Upper lobe of right lung (tissue), 1 donor: ENCODE data around the gene TMPRSS13. TPM values are rescaled to one million over a fixed set of nuclear protein-coding genes. Genes with fewer than 3 reads are reported as not detected.
"Not testable (repeated sequence)": the region's sequence is repeated elsewhere in the genome, so short reads cannot be mapped to it uniquely, and the experiment has no call there.

Source experiments
- ATAC-seq: fragments of 200-7000 bp; cut with Tn5 transposase; one replicate; pipeline ENCODE4 v1.9.1; 2020; ENCODE audit warnings: mild to moderate bottlenecking, moderate library complexity
- DNase-seq: peaks from one replicate; pipeline ENCODE4 v3.0.0-alpha.2; 2020
- H3K27ac ChIP-seq: fragments of 200-600 bp; one replicate; pipeline ENCODE4 v1.8.0; 2022
- H3K27me3 ChIP-seq: fragments of 200-600 bp; one replicate; pipeline ENCODE4 v1.8.0; 2022; ENCODE audit warnings: mild to moderate bottlenecking
- H3K36me3 ChIP-seq: fragments of 200-600 bp; one replicate; pipeline ENCODE4 v1.8.0; 2022
- H3K4me1 ChIP-seq: fragments of 200-600 bp; one replicate; pipeline ENCODE4 v1.8.0; 2022
- H3K4me3 ChIP-seq: fragments of 200-600 bp; one replicate; pipeline ENCODE4 v1.8.0; 2022; ENCODE audit warnings: mild to moderate bottlenecking
- H3K9me3 ChIP-seq: fragments of 200-600 bp; one replicate; pipeline ENCODE4 v1.8.0; 2022
- CTCF ChIP-seq: fragments of 200-600 bp; IDR thresholded peaks from one replicate; pipeline ENCODE4 v1.8.0; 2022; ENCODE audit warnings: antibody characterized with exemption
- intact Hi-C: fragments of 100-400 bp; cut with DNase I; formaldehyde crosslinking; loops from one replicate; pipeline ENCODE4 v1.11.0; 2022
- total RNA-seq: library from RNA; stranded (reverse); fragmentation: NEBNext Ultra II Directional; extraction: Animal tissue kit (Norgen Biotek cat#: 25700); gene quantifications from one replicate; pipeline ENCODE4 v1.2.1, GENCODE V29; 2021
- donor health status: DM: no; HTN: yes; CAD: no; lungs with severe emphysema.

The TMPRSS13 gene
- total RNA-seq, 1 donor from 2014 or later, result 9.9 TPM

- Histone ChIP-seq H3K9me3 (no peaks in the 10 kb centered on the region), H3K4me3 (no peak overlapping the region), H3K36me3 (no peaks in the 10 kb centered on the region), H3K27me3 (no peaks in the 10 kb centered on the region), H3K4me1 (peaks cover 19% of the 10 kb centered on the region), H3K27ac (no peak overlapping the region)
- intact Hi-C loops, result no loop called here
- TF ChIP-seq CTCF, result no peak
- ATAC-seq (no peak), DNase-seq (no peak)
These were observed 62.7 kb downstream of the TMPRSS13 start for GRCh38 chr11:117866526-117866925.

GRCh38 chr11:117865546-117865945 lies 63.7 kb downstream of the TMPRSS13 start:
- H3K9me3 ChIP-seq, H3K27me3 ChIP-seq, DNase-seq, H3K27ac ChIP-seq, ATAC-seq, H3K4me3 ChIP-seq, intact Hi-C loops, H3K36me3 ChIP-seq: not testable (repeated sequence)
- peaks cover 25% of the 10 kb centered on the region for H3K4me1 ChIP-seq

GRCh38 chr11:117863383-117863782 lies 65.8 kb downstream of the TMPRSS13 start:
- no peak overlapping the region for H3K27ac ChIP-seq
- no peaks in the 10 kb centered on the region for H3K9me3 ChIP-seq
- H3K4me3 ChIP-seq, result no peak overlapping the region
- H3K36me3 ChIP-seq, result no peaks in the 10 kb centered on the region
- intact Hi-C loops, result no loop called here
- no peak for DNase-seq
- H3K27me3 ChIP-seq, result no peaks in the 10 kb centered on the region
- no peak for ATAC-seq
- no peak for TF ChIP-seq CTCF
- peaks cover 25% of the 10 kb centered on the region for H3K4me1 ChIP-seq

GRCh38 chr11:117862753-117863152 lies 66.4 kb downstream of the TMPRSS13 start:
- DNase-seq, result no peak
- H3K27me3 ChIP-seq, result no peaks in the 10 kb centered on the region
- intact Hi-C loops, result no loop called here
- H3K4me1 ChIP-seq, result peaks cover 25% of the 10 kb centered on the region
- no peak overlapping the region for H3K4me3 ChIP-seq
- H3K27ac ChIP-seq, result peak overlapping the region; percentile 72
- no peak for ATAC-seq
- TF ChIP-seq CTCF, result no peak
- no peaks in the 10 kb centered on the region for H3K36me3 ChIP-seq
- no peaks in the 10 kb centered on the region for H3K9me3 ChIP-seq

GRCh38 chr11:117862019-117862725 lies 67.0 kb downstream of the TMPRSS13 start:
- no peak for TF ChIP-seq CTCF
- intact Hi-C loops, result no loop called here
- Histone ChIP-seq H3K9me3 (no peaks in the 10 kb centered on the region), H3K4me3 (no peak overlapping the region), H3K4me1 (peaks cover 25% of the 10 kb centered on the region), H3K27ac (peak overlapping the region; percentile 72), H3K27me3 (no peaks in the 10 kb centered on the region), H3K36me3 (no peaks in the 10 kb centered on the region)
- ATAC-seq (peak; percentile 6), DNase-seq (no peak)

- peak; percentile 65 for ATAC-seq
- no peak for TF ChIP-seq CTCF
- no peak for DNase-seq
- Histone ChIP-seq H3K27ac (peak overlapping the region; percentile 72), H3K9me3 (no peaks in the 10 kb centered on the region), H3K4me3 (no peak overlapping the region), H3K4me1 (peaks cover 29% of the 10 kb centered on the region), H3K27me3 (no peaks in the 10 kb centered on the region), H3K36me3 (no peaks in the 10 kb centered on the region)
- intact Hi-C loops, result no loop called here
These were observed 67.8 kb downstream of the TMPRSS13 start for GRCh38 chr11:117861151-117862018.
